Measurements from ENCODE around the gene NEURL1. TPM values are rescaled to one million over a fixed set of nuclear protein-coding genes. Genes with fewer than 3 reads are reported as not detected.
"Not testable (repeated sequence)": the region's sequence is repeated elsewhere in the genome, so short reads cannot be mapped to it uniquely, and the experiment has no call there.

NEURL1 gene
- total and polyA plus RNA-seq, 3 experiments from 2014 or later: 0.69 to 1.6 (median 1.5) TPM

GRCh38 chr10:103602028-103602851 lies 108.7 kb downstream of the NEURL1 start:
- POLR2A ChIA-PET: no interaction called here
- Histone ChIP-seq H3K36me3 (ENCODE audit: insufficient read depth, low read length) (no peaks in the 10 kb centered on the region), H3K27me3 (ENCODE audit: insufficient read depth, low read length, poor library complexity, severe bottlenecking) (no peaks in the 10 kb centered on the region), H3K9me3 (ENCODE audit: low read length) (no peaks in the 10 kb centered on the region), H3K4me3 (ENCODE audit: low read length) (no peak overlapping the region), H3K4me1 (ENCODE audit: insufficient read depth, low read length) (no peaks in the 10 kb centered on the region), H3K27ac (ENCODE audit: low read depth, low read length) (no peak overlapping the region)
- CTCF ChIA-PET: interaction anchor here (1.5 kb wide), 1 partner anchor 84 kb away, joined by 5 read pairs; no protein-coding TSS in a partner anchor
- Mint-ChIP-seq H3K4me3 (no peak overlapping the region), H3K9me3 (no peaks in the 10 kb centered on the region), H3K36me3 (peaks cover 0 to 24% (median 0%) of the 10 kb centered on the region in 3 donors), H3K27ac (no peak overlapping the region), H3K4me1 (no peaks in the 10 kb centered on the region), H3K27me3 (peaks cover 0 to 3% of the 10 kb centered on the region in 2 donors)
- DNase-seq: no peak

- peak overlapping the region in 1 of 8 donors; percentile 72 for H3K27ac Mint-ChIP-seq
- Histone ChIP-seq H3K4me3 (ENCODE audit: low read length) (no peak overlapping the region), H3K9me3 (ENCODE audit: low read length) (no peaks in the 10 kb centered on the region), H3K36me3 (ENCODE audit: insufficient read depth, low read length) (no peaks in the 10 kb centered on the region), H3K27ac (ENCODE audit: low read depth, low read length) (no peak overlapping the region), H3K27me3 (ENCODE audit: insufficient read depth, low read length, poor library complexity, severe bottlenecking) (no peaks in the 10 kb centered on the region), H3K4me1 (ENCODE audit: insufficient read depth, low read length) (no peaks in the 10 kb centered on the region)
- H3K36me3 Mint-ChIP-seq: peaks cover 0 to 24% (median 0%) of the 10 kb centered on the region in 3 donors
- CTCF ChIA-PET: interaction anchor here (1.5 kb wide), 1 partner anchor 83 kb away, joined by 5 read pairs; no protein-coding TSS in a partner anchor
- no peaks in the 10 kb centered on the region for H3K4me1 Mint-ChIP-seq
- POLR2A ChIA-PET: no interaction called here
- H3K4me3 Mint-ChIP-seq: no peak overlapping the region
- no peak for DNase-seq
- no peaks in the 10 kb centered on the region for H3K9me3 Mint-ChIP-seq
- peaks cover 0 to 3% of the 10 kb centered on the region in 2 donors for H3K27me3 Mint-ChIP-seq
Observed at GRCh38 chr10:103602852-103603155, 109.3 kb downstream of the NEURL1 start.

- DNase-seq: no peak
- no peak overlapping the region for H3K27ac ChIP-seq (ENCODE audit: low read depth, low read length)
- H3K4me3 Mint-ChIP-seq: no peak overlapping the region
- CTCF ChIA-PET: no interaction called here
- no peaks in the 10 kb centered on the region for H3K27me3 ChIP-seq (ENCODE audit: insufficient read depth, low read length, poor library complexity, severe bottlenecking)
- POLR2A ChIA-PET: no interaction called here
- H3K36me3 ChIP-seq (ENCODE audit: insufficient read depth, low read length): no peaks in the 10 kb centered on the region
- no peaks in the 10 kb centered on the region for H3K9me3 Mint-ChIP-seq
- no peak overlapping the region for H3K4me3 ChIP-seq (ENCODE audit: low read length)
- H3K4me1 Mint-ChIP-seq: no peaks in the 10 kb centered on the region
- no peak overlapping the region for H3K27ac Mint-ChIP-seq
- peaks cover 0 to 3% of the 10 kb centered on the region in 2 donors for H3K27me3 Mint-ChIP-seq
- H3K9me3 ChIP-seq (ENCODE audit: low read length): no peaks in the 10 kb centered on the region
- no peaks in the 10 kb centered on the region for H3K4me1 ChIP-seq (ENCODE audit: insufficient read depth, low read length)
- H3K36me3 Mint-ChIP-seq: peaks cover 0 to 24% (median 0%) of the 10 kb centered on the region in 3 donors
Observed at GRCh38 chr10:103603382-103603781, 109.9 kb downstream of the NEURL1 start.

DNA sequence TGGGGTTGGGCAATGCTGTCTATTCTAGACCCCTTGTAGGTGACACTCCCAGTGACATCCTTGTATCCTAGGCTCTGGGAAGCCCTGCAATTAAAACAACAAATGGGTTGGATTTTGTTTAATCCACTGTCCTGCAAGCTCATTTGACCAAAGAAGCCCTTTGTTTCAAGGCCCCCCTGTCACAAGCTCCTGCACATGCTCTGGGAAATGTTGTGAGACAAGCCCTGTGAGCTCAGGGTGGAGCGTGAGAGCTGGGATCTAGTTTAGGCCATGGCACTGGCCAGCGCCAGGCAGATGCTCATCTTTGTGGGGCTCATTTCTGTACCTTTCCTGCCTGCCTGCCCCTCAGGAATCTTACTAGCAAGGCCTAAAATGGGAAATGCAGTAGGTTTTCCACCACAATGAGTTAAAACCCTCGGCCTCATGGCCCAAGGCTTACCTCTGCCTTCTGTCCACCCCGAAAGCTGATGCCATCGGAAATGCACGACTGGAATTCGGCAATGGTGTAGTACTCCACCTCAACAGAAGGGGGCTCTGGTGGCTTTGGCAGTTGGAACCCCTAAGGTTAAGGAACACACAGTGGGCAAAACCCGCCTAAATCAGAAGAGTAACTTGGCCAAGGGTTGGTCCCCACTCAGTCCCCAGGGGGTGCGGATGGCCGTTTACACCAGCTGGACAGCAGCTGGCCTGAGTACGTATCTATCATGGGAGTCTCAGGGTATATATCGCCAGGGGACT lies 112.0 kb downstream of the NEURL1 start:
- no peak overlapping the region for H3K27ac ChIP-seq (ENCODE audit: low read depth, low read length)
- no peaks in the 10 kb centered on the region for H3K9me3 ChIP-seq (ENCODE audit: low read length)
- H3K27me3 ChIP-seq (ENCODE audit: insufficient read depth, low read length, poor library complexity, severe bottlenecking): no peaks in the 10 kb centered on the region
- H3K36me3 ChIP-seq (ENCODE audit: insufficient read depth, low read length): no peaks in the 10 kb centered on the region
- Mint-ChIP-seq H3K27me3 (peaks cover 0 to 3% of the 10 kb centered on the region in 2 donors), H3K4me3 (no peak overlapping the region), H3K27ac (peak overlapping the region in 2 of 8 donors; percentile 42 to 61), H3K4me1 (no peaks in the 10 kb centered on the region), H3K36me3 (peaks cover 0 to 31% (median 0%) of the 10 kb centered on the region in 3 donors), H3K9me3 (no peaks in the 10 kb centered on the region)
- ChIA-PET POLR2A (no interaction called here), CTCF (interaction anchor here (0.8 to 2.6 kb wide), 12 partner anchors 9 to 246 kb away, joined by 3 to 55 read pairs (median 4); no protein-coding TSS in a partner anchor)
- peak; percentile 10 to 61 (median 24) for DNase-seq
- H3K4me1 ChIP-seq (ENCODE audit: insufficient read depth, low read length): no peaks in the 10 kb centered on the region
- H3K4me3 ChIP-seq (ENCODE audit: low read length): no peak overlapping the region

DNA sequence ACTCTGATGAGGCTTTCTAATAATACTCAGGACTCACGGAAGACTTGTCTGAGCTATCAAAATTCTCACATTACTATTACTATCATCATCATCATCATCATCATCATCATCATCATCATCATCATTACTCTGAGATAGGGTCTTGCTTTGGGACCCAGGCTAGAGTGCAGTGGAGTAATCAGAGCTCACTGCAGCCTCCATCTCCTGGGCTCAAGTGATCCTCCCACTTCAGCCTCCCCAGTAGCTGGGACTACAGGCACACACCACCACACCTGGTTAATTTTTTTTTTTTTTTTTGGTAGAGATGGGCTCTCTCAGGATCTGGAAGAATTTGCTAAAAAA lies 112.6 kb downstream of the NEURL1 start:
- POLR2A ChIA-PET: interaction anchor here (0.6 to 0.7 kb wide), 3 partner anchors 10 to 745 kb away, joined by 3 to 5 read pairs (median 4); no protein-coding TSS in a partner anchor
- H3K4me1 Mint-ChIP-seq: not testable (repeated sequence)

DNA sequence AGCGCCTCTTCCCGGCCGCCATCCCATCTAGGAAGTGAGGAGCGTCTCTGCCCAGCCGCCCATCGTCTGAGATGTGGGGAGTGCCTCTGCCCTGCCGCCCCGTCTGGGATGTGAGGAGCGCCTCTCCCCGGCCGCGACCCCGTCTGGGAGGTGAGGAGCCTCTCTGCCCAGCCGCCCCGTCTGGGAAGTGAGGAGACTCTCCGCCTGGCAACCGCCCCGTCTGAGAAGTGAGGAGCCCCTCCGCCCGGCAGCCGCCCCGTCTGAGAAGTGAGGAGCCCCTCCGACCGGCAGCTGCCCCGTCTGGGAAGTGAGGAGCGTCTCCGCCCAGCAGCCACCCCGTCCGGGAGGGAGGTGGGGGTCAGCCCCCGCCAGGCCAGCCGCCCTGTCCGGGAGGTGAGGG lies 113.5 kb downstream of the NEURL1 start:
- H3K9me3 Mint-ChIP-seq; H3K36me3 ChIP-seq (ENCODE audit: insufficient read depth, low read length); CTCF ChIA-PET; H3K27ac Mint-ChIP-seq; H3K4me1 ChIP-seq (ENCODE audit: insufficient read depth, low read length); DNase-seq; POLR2A ChIA-PET; H3K27me3 Mint-ChIP-seq; H3K27ac ChIP-seq (ENCODE audit: low read depth, low read length); H3K27me3 ChIP-seq (ENCODE audit: insufficient read depth, low read length, poor library complexity, severe bottlenecking); H3K4me1 Mint-ChIP-seq; H3K4me3 ChIP-seq (ENCODE audit: low read length); H3K4me3 Mint-ChIP-seq; H3K9me3 ChIP-seq (ENCODE audit: low read length): not testable (repeated sequence)
- peaks cover 0 to 40% (median 3%) of the 10 kb centered on the region in 3 donors for H3K36me3 Mint-ChIP-seq

More for the DNA sequence above, 112.6 kb downstream of the NEURL1 start:
- not testable (repeated sequence) for H3K27me3 ChIP-seq (ENCODE audit: insufficient read depth, low read length, poor library complexity, severe bottlenecking); H3K4me3 ChIP-seq (ENCODE audit: low read length); H3K4me1 ChIP-seq (ENCODE audit: insufficient read depth, low read length); H3K36me3 ChIP-seq (ENCODE audit: insufficient read depth, low read length); H3K27ac ChIP-seq (ENCODE audit: low read depth, low read length); H3K9me3 ChIP-seq (ENCODE audit: low read length); H3K27me3 Mint-ChIP-seq; H3K4me3 Mint-ChIP-seq; DNase-seq; H3K9me3 Mint-ChIP-seq
- peaks cover 0 to 34% (median 2%) of the 10 kb centered on the region in 3 donors for H3K36me3 Mint-ChIP-seq
- CTCF ChIA-PET: interaction anchor here (0.8 to 2.6 kb wide), 9 partner anchors 8 to 246 kb away, joined by 3 to 55 read pairs (median 4); no protein-coding TSS in a partner anchor
- peak overlapping the region in 1 of 8 donors; percentile 42 for H3K27ac Mint-ChIP-seq

- DNase-seq; H3K27ac Mint-ChIP-seq; H3K36me3 ChIP-seq (ENCODE audit: insufficient read depth, low read length); H3K9me3 Mint-ChIP-seq; H3K4me3 ChIP-seq (ENCODE audit: low read length); H3K9me3 ChIP-seq (ENCODE audit: low read length); H3K4me3 Mint-ChIP-seq; H3K4me1 ChIP-seq (ENCODE audit: insufficient read depth, low read length); POLR2A ChIA-PET; H3K4me1 Mint-ChIP-seq; H3K27me3 Mint-ChIP-seq; H3K27me3 ChIP-seq (ENCODE audit: insufficient read depth, low read length, poor library complexity, severe bottlenecking); H3K27ac ChIP-seq (ENCODE audit: low read depth, low read length): not testable (repeated sequence)
- CTCF ChIA-PET: interaction anchor here (5.6 kb wide), 1 partner anchor 78 kb away, joined by 31 read pairs; no protein-coding TSS in a partner anchor
- peaks cover 0 to 39% (median 3%) of the 10 kb centered on the region in 3 donors for H3K36me3 Mint-ChIP-seq
Observed at GRCh38 chr10:103608056-103608455, 114.6 kb downstream of the NEURL1 start.

Measured in CD8-positive, alpha-beta memory T cell (primary cell).